ENCODE results near the gene LSS. TPM values are rescaled to one million over a fixed set of nuclear protein-coding genes. Genes with fewer than 3 reads are reported as not detected.

Gene LSS
- total and polyA plus RNA-seq, 2 of the 8 experiments (the other 6 are each of a cell fraction or from before 2014, with no cell fraction given), result 96.1 to 123 TPM

- H4K91ac ChIP-seq (replicated peaks; ENCODE audit: insufficient read length, low read length), result no peak overlapping the region
- no peak overlapping the region for H3K27ac ChIP-seq (ENCODE audit: low read depth, low read length)
- DNase-seq (ENCODE audit: low read depth in 1 of 2, low spot score in 2 of 2) (peak in 1 of 2 experiments; percentile 36), FAIRE-seq (no peak)
- no peaks in the 10 kb centered on the region; a peak in 1 of 7 replicates for H3K4me1 ChIP-seq (replicated peaks in 1 of 4; ENCODE audit: control insufficient read depth in 3 of 4, insufficient read depth in 4 of 4, low read length in 3 of 4)
- no peak overlapping the region for H2BK15ac ChIP-seq (ENCODE audit: low read length)
- H2BK20ac ChIP-seq (ENCODE audit: low read length), result no peak overlapping the region
- no peak overlapping the region for H2AFZ ChIP-seq (ENCODE audit: low read length)
- no peaks in the 10 kb centered on the region for H3K79me2 ChIP-seq (ENCODE audit: control insufficient read depth in 1 of 2, insufficient read depth in 2 of 2, low read length in 2 of 2)
- H3K18ac ChIP-seq (ENCODE audit: extremely low read depth, low read length), result no peak overlapping the region
- peaks cover 0 to 4% of the 10 kb centered on the region in 2 experiments for H4K20me1 ChIP-seq (replicated peaks in 1 of 2; ENCODE audit: control insufficient read depth in 1 of 2, insufficient read depth in 2 of 2, low read length in 2 of 2)
- no peak overlapping the region for H2BK5ac ChIP-seq (ENCODE audit: low read depth, low read length)
- no peak overlapping the region for H2AK5ac ChIP-seq (ENCODE audit: low read depth, low read length)
- no peak for TF ChIP-seq CBX8 (IDR thresholded peaks at IDR 0.05; ENCODE audit: borderline replicate concordance, low read depth, low read length)
- no peak overlapping the region for H3K56ac ChIP-seq (replicated peaks; ENCODE audit: insufficient read length, low read depth, low read length)
- H4K8ac ChIP-seq (ENCODE audit: extremely low read depth, insufficient read depth, low read length), result no peak overlapping the region
- H3K27me3 ChIP-seq (replicated peaks in 1 of 4; ENCODE audit: control insufficient read depth in 3 of 4, extremely low read depth in 1 of 4, insufficient read depth in 3 of 4, low read length in 3 of 4), result no peaks in the 10 kb centered on the region; a peak in 1 of 7 replicates
- H3K9ac ChIP-seq (replicated peaks in 1 of 4; ENCODE audit: extremely low read depth in 1 of 4, low read depth in 3 of 4, low read length in 3 of 4), result no peak overlapping the region
- no peak overlapping the region for H3K23ac ChIP-seq (ENCODE audit: insufficient read length)
- no peak overlapping the region for H3K4me3 ChIP-seq (ENCODE audit: extremely low read depth in 1 of 4, insufficient read depth in 2 of 4, low read depth in 3 of 4, low read length in 4 of 4)
- H2BK120ac ChIP-seq (replicated peaks; ENCODE audit: low read depth, low read length), result no peak overlapping the region
- peaks cover 0 to 19% (median 9%) of the 10 kb centered on the region in 4 experiments; a peak in 5 of 8 replicates for H3K36me3 ChIP-seq (ENCODE audit: control insufficient read depth in 2 of 4, insufficient read depth in 4 of 4, low read length in 3 of 4)
- no peak overlapping the region for H3K14ac ChIP-seq (ENCODE audit: insufficient read length)
- H3K79me1 ChIP-seq (ENCODE audit: low read depth, low read length), result no peaks in the 10 kb centered on the region; the same call in 1 of the 2 replicates
- H2BK12ac ChIP-seq (ENCODE audit: low read depth, low read length), result no peak overlapping the region
- no peaks in the 10 kb centered on the region for H3K23me2 ChIP-seq (ENCODE audit: low read depth, low read length)
- CTCF ChIA-PET (ENCODE audit: partially characterized antibody), result interaction anchor here (0.7 to 1.8 kb wide), 4 partner anchors 10 to 23 kb away, joined by 3 to 6 read pairs (median 4); no protein-coding TSS in a partner anchor
- no peak overlapping the region for H4K5ac ChIP-seq (ENCODE audit: insufficient read length, low read depth, low read length)
- no peak overlapping the region for H3K4ac ChIP-seq (replicated peaks; ENCODE audit: insufficient read length, low read depth, low read length)
- no peak overlapping the region for H3K4me2 ChIP-seq (ENCODE audit: insufficient read depth in 1 of 2, low read depth in 2 of 2, low read length in 2 of 2)
- 91% methylated on average over 12 of the region's 12 CpGs; no CpG with 5 or more reads in 1 of the 2 experiments for WGBS, 2 experiments (ENCODE audit: extremely low coverage in 1 of 2, insufficient coverage in 1 of 2, insufficient read length in 1 of 2, insufficient replicate concordance in 2 of 2, low coverage in 1 of 2, low lambda C conversion rate in 2 of 2, missing lambda C conversion rate in 1 of 2)
- POLR2A ChIA-PET (ENCODE audit: partially characterized antibody), result interaction anchor here (0.8 kb wide), 1 partner anchor 14 kb away, joined by 3 read pairs; no protein-coding TSS in a partner anchor
- H3K9me3 ChIP-seq (ENCODE audit: insufficient read depth in 2 of 2, low read depth in 1 of 2, low read length in 1 of 2), result peaks cover 4 to 26% of the 10 kb centered on the region in 2 experiments; a peak in 2 of 4 replicates
Measured at GRCh38 chr21:46159390-46159789, 69.2 kb downstream of the LSS start.

Data from H1 (cell line).